ENCODE measurements around the gene MAPKAP1.

- TF ChIP-seq CTCF (IDR thresholded peaks at IDR 0.05), result no peak
- no peak for TF ChIP-seq POLR2A (IDR thresholded peaks at IDR 0.05)
These were observed 27.3 kb downstream of the MAPKAP1 start for GRCh38 chr9:125679597-125680189.
